ENCODE results near the gene PHETA1.

DNA sequence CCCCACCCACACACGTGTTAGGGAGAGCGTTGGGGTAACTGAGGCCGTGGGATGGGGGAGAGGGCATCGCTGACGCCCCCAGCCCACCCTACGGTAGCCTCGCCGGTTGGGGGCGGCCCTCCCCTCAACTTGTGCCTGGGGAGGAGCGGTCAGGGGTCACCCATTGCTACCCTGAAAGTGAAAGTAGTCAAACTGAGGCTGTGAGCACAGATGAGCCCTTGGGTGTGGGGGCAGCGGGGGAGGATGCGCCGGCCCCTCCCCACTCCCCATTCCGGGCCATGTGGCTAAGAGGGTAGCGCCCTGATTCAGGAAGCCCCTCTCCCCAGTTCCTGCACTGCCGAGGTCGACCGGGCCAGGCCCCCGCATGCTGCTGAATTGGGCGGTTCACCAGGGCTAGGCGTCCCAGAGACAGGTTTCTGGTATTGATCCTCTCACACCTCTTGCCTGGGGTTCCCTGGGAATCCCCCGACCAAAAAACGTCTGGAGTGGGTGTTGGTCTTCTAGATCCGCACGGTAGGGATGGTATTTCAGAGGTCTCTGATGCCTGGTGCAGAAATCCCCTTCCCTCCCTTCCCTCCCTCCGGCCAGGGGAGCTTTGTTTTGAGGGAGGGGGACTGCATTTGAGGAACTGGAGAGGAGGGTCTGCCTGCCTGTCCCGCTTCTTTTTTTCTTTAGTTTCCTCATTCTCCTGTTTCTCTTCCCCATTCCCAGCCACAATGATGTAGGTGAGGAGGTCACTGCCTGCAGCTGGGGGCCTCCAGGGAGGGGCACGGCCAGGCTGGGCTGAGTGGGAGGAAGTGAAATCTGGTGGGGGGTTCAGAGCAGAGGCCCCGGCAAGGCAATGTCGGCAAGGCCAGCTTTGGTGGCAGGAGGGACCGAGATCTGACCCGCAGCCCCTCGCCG lies 37.8 kb upstream of the PHETA1 start:
- TF ChIP-seq POLR2AphosphoS5 (IDR thresholded peaks at IDR 0.05; ENCODE audit: low read depth, low read length): no peak
- TF ChIP-seq TAF1 (IDR thresholded peaks at IDR 0.05; ENCODE audit: borderline replicate concordance, low read depth, low read length): no peak
- no peak for TF ChIP-seq POLR2A (IDR thresholded peaks at IDR 0.05; ENCODE audit: low read depth, low read length)
